ENCODE results near the gene NPR1.

NPR1 gene

DNA sequence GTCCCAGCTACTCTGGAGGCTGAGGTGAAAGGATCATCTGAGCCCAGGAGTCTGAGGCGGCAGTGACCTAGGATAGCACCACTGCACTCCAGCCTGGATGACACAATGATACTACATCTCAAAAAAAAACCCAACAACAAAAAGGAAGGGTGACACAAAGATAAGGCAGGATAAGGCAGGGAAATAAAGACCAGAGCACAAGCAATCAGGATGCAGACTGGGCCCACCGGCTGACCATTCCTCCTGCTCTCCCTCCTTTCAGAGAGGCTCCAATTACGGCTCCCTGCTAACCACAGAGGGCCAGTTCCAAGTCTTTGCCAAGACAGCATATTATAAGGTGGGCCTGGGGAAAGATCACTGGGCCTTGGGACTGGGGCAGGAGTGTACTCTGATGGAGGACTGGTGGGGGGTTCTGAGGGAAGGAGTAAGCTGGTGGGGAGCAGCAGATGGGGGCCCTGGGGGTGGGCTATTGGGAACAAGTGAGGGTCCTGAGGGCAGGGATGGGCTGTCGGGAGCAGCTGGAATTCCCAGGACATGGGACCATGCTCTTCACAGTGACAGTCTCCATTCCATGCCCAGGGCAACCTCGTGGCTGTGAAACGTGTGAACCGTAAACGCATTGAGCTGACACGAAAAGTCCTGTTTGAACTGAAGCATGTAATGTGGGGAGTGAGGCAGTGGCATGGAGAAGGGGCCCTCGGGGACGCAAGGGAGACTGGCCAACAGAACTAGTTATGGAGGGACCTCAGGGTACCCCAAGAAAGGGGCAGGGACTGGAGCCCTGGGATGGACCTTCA is 7.3 kb downstream of the NPR1 start:
- TF ChIP-seq GATA3 (IDR thresholded peaks at IDR 0.05; ENCODE audit: low read depth, low read length) = no peak
- TF ChIP-seq GATA2 (IDR thresholded peaks at IDR 0.05; ENCODE audit: low read depth, low read length) = no peak

DNA sequence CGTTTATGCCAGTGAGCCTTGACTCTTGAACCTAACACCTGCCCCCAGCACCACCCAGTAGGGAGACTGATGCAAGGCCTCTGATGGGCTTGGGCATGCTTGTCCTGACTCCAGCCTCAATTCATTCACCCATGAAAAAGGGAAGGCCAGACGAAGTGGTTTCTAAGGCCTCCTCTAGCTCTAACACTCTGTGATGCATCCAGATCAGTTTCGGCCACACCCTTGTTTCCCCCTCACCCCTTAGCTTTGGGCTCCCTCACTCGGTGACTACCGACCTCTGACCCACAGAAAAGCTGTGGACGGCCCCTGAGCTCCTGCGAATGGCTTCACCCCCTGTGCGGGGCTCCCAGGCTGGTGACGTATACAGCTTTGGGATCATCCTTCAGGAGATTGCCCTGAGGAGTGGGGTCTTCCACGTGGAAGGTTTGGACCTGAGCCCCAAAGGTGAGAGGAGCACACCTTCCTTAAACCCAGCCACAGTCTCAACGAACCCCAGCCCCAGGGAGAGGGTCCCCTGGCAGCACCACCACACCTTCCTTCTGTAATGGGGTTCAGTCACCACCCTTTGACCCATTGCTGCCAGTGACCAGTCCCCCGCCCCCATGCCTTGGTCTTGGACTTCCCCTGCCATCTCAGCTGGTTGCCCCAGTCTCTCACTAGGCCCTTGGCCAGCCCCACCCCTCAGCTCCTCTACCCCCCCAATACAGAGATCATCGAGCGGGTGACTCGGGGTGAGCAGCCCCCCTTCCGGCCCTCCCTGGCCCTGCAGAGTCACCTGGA is 9.0 kb downstream of the NPR1 start:
- TF ChIP-seq GATA2 (IDR thresholded peaks at IDR 0.05; ENCODE audit: low read depth, low read length) (no peak), GATA3 (IDR thresholded peaks at IDR 0.05; ENCODE audit: low read depth, low read length) (no peak)

DNA sequence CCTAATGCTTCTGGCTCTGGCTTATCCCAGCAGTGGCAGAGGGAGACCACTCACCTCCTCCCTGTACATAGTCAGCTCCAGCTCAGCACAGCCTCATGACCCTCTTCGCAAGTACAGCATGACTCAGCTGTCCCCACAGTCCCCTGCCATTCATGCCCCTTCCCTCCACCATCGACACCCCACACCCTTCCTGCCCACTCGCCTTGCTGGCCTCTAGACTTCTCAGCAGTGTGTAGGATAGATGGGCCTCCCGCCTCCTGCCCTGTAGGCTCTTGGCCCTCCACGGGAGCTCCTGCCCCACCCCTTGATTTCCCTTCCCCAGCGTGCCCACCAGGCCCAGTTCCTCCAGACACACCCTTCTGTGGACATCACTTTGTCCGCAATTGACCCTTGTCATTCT is 9.8 kb downstream of the NPR1 start:
- TF ChIP-seq GATA2 (IDR thresholded peaks at IDR 0.05; ENCODE audit: low read depth, low read length) (no peak), GATA3 (IDR thresholded peaks at IDR 0.05; ENCODE audit: low read depth, low read length) (no peak)

DNA sequence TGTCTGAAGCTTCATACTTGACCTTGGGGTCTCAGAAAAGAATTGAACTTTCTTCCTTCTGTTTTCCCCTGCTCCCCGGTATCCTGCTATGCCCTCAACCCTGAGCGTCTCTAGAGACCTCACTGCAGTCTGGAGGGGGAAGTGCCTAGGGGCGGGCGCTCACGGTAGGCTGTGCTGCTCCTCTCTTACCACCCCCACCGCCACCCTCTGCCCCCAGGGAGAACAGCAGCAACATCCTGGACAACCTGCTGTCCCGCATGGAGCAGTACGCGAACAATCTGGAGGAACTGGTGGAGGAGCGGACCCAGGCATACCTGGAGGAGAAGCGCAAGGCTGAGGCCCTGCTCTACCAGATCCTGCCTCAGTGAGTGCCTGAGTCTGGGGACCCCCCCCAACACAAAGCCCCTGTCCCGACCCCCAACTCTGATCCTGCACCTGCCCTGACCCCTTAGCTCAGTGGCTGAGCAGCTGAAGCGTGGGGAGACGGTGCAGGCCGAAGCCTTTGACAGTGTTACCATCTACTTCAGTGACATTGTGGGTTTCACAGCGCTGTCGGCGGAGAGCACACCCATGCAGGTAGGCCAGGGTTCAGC is 10.3 kb downstream of the NPR1 start:
- TF ChIP-seq GATA2 (IDR thresholded peaks at IDR 0.05; ENCODE audit: low read depth, low read length) (no peak), GATA3 (IDR thresholded peaks at IDR 0.05; ENCODE audit: low read depth, low read length) (no peak)

DNA sequence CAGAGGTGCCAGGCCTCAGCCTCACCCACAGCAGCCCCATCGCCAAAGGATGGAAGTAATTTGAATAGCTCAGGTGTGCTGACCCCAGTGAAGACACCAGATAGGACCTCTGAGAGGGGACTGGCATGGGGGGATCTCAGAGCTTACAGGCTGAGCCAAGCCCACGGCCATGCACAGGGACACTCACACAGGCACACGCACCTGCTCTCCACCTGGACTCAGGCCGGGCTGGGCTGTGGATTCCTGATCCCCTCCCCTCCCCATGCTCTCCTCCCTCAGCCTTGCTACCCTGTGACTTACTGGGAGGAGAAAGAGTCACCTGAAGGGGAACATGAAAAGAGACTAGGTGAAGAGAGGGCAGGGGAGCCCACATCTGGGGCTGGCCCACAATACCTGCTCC is 15.0 kb downstream of the NPR1 start:
- no peak for TF ChIP-seq GATA2 (IDR thresholded peaks at IDR 0.05; ENCODE audit: low read depth, low read length)
- no peak for TF ChIP-seq GATA3 (IDR thresholded peaks at IDR 0.05; ENCODE audit: low read depth, low read length)

DNA sequence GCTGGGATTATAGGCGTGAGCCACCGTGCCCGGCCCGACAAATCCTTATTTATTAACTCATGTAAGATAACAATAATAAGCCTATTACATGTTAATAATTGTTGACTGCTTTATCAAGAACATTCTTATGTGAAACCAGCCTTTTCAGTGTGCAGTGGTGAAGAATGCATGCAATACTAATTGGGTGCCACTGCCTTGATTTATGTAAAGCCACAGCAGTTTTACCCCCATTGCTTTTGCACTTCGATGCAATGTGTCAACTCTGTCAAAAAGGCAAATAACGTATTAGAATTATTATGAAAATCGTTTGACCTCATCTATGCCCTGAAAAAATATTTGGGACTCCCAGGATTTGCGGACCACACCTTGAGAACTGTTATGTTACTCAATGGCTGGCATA is 18.3 kb downstream of the NPR1 start:
- TF ChIP-seq GATA2 (IDR thresholded peaks at IDR 0.05; ENCODE audit: low read depth, low read length) = no peak
- no peak for TF ChIP-seq GATA3 (IDR thresholded peaks at IDR 0.05; ENCODE audit: low read depth, low read length)

DNA sequence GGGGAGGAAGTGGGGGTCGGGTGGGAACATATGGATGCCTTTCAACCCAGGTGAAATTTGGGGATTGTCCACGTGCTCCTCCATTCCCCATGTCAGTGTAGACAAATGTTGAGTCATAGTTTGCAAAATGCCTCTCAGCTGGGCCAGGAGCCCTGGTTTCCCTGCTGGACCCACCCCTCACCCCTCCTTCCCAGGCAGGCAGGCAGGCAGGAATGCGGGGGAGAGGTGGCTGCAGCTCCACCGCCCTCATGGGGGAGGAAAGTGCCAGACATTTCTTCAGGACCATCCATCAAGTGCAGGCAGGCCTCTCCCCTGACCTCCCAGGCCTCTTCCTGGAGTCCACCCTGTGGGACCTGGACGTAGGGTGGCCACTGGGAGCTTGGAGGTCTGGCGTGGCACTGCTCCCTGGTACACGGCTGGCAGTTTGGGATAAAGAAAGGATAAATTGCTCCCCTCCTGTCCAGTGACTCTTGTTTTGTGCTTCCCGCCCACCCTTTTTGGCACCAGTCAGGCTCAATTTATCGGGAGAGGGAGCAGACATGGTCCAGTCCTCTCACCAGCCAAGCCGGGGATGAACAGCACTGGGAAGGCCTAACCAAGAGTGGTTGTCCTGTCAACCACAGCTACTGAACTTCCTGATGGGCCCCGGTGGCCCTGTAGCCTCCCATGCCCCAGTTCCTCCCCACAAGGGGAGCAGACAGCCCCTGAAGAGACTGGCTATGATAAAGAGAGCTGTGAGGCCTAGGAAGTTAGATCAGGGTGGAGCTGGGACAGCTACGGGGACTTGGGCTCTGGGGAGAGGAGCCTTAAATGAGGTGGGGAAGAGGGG is 18.9 kb downstream of the NPR1 start:
- TF ChIP-seq GATA3 (IDR thresholded peaks at IDR 0.05; ENCODE audit: low read depth, low read length) = no peak
- no peak for TF ChIP-seq GATA2 (IDR thresholded peaks at IDR 0.05; ENCODE audit: low read depth, low read length)

DNA sequence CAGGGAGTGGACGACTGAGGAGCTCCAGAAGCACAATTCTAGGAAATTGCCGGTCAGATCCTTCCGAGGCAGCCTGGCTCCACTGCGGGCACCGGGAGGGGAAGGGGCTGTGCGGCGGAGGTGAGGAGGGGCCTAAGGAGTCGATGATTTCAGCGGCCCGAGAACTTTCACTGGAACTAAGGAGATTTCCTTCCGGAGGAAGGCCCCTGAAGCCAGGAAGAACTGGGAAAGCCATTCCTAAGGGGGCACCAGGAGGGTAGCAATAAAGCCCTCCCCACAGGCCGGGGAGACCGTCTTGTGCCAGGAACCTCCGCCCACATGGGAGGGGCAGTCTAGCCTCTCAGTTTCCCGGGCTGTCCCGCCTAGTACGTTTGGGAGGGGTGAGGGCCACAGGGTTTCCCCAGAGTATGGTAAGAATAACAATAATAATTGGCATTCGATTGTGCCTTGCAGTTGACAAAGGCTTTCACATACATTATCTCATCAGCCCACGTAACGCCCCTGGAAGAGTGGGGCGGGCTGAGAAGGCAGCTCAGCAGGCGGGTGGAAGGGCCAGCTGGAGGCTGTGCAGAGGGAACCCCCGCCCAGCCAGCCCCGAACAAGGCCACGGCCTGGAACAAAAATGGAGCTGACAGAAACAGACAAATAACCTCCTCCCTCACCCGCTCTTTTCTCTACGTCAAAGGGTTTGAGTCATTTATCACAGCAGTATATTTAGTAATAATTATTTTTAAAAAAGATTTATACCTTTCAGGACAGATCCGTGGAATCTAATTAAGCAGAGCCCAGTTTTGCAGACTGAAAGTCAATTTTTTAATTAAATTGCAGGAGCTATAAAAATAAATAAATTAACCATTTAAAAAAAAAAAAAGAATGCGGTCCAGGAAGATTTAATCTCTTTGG is 19.8 kb downstream of the NPR1 start:
- no peak for TF ChIP-seq GATA2 (IDR thresholded peaks at IDR 0.05; ENCODE audit: low read depth, low read length)
- TF ChIP-seq GATA3 (IDR thresholded peaks at IDR 0.05; ENCODE audit: low read depth, low read length) = no peak

DNA sequence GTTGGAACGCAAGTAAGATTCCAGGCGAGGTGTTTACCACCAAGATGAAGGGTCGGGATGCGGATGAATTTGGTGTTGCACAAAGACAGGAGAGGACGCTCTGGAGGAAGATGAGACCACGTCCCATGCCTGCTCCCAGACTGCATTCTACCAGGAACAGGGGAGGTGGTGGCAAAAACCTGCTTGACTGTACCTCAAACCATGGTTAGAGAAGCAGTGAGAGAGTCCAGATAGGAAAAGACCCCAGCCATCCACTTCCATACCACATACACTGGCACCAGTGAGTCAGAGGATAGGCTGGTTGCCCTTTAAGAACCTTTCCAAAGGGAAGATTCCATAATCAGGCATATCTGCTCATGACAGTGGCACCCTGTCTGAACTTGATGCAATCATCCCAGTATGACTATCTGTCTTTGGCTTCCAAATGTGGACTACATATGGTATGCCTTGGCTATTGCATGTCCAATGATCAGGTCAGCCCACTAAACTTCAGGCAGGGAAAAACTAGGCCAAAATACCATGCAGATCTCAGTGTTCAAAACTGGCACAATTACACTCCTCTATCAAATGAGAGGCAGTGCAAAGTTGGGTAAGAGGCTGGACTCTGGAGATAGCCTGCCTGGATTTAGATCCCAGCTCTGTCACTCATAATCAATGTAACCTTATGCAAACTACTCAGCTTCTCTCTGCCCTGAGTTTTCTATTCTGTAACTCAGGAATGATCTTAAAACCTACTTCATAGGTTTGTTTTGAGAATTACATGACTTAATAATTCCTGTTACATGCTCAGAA is 20.6 kb downstream of the NPR1 start:
- no peak for TF ChIP-seq GATA3 (IDR thresholded peaks at IDR 0.05; ENCODE audit: low read depth, low read length)
- TF ChIP-seq GATA2 (IDR thresholded peaks at IDR 0.05; ENCODE audit: low read depth, low read length) = no peak

DNA sequence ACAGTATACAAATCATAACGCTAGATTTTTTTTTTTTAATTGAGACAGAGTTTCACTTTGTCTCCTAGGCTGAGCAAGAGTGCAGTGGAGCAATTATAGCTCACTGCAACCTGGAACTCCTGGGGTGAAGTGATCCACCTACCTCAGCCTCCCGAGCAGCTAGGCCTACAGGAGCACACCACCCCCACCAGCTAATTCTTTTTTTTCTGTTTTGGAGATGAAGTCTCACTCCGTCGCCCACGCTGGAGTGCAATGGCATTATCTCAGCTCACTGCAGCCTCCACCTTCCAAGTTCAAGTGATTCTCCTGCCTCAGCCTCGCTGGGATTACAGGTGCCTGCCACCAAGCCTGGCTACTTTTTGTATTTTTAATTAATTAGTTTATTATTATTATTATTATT is 21.3 kb downstream of the NPR1 start:
- TF ChIP-seq GATA3 (IDR thresholded peaks at IDR 0.05; ENCODE audit: low read depth, low read length) = no peak
- TF ChIP-seq GATA2 (IDR thresholded peaks at IDR 0.05; ENCODE audit: low read depth, low read length) = no peak

DNA sequence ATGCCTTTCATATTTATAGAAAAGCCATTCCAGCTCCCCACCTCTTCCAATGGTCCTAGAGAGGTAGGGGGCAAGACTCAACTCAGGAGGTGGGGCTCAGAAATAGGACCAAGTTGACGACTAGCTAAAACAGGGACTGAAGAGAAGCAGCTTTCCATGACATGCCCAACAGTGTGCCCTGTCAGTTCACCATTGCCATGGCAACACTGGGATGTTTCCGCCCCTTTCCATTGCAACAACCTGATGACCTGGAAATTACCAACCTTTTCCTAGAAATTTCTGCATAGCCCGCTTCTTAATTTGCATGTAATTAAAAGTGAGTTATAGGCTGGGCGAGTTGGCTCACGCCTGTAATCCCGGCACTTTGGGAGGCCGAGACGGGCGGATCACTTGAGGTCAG is 27.0 kb downstream of the NPR1 start:
- TF ChIP-seq GATA3 (IDR thresholded peaks at IDR 0.05; ENCODE audit: low read depth, low read length) = no peak
- no peak for TF ChIP-seq GATA2 (IDR thresholded peaks at IDR 0.05; ENCODE audit: low read depth, low read length)

DNA sequence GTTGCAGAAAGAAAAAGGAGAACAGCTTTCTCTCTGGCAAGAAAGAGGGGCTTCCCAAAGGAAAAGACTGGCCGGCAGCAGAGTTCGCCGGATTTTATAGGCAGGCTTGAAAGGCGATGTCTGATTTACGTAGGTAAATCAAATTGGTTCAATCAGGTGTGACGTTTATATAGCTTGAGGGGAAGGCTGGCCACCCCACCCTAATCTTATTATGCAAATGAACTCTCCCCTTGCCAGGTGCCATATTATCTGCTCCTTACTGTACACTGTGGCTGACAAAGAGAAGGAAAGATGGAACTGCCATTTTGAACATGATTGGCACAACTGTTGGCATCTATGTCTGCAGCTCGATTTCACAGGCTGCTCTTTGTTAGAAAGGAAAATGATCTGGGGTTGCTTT is 32.5 kb downstream of the NPR1 start:
- TF ChIP-seq GATA2 (IDR thresholded peaks at IDR 0.05; ENCODE audit: low read depth, low read length) = no peak
- no peak for TF ChIP-seq GATA3 (IDR thresholded peaks at IDR 0.05; ENCODE audit: low read depth, low read length)

Measured in SH-SY5Y (cell line).